ENCODE data around the gene PIAS1. TPM values are rescaled to one million over a fixed set of nuclear protein-coding genes. Genes with fewer than 3 reads are reported as not detected.

PIAS1 gene
- total and polyA plus RNA-seq, 9 of the 15 experiments (the other 6 are each of a cell fraction or from before 2014, with no cell fraction given), result 18.0 to 59.1 (median 28.5) TPM

DNA sequence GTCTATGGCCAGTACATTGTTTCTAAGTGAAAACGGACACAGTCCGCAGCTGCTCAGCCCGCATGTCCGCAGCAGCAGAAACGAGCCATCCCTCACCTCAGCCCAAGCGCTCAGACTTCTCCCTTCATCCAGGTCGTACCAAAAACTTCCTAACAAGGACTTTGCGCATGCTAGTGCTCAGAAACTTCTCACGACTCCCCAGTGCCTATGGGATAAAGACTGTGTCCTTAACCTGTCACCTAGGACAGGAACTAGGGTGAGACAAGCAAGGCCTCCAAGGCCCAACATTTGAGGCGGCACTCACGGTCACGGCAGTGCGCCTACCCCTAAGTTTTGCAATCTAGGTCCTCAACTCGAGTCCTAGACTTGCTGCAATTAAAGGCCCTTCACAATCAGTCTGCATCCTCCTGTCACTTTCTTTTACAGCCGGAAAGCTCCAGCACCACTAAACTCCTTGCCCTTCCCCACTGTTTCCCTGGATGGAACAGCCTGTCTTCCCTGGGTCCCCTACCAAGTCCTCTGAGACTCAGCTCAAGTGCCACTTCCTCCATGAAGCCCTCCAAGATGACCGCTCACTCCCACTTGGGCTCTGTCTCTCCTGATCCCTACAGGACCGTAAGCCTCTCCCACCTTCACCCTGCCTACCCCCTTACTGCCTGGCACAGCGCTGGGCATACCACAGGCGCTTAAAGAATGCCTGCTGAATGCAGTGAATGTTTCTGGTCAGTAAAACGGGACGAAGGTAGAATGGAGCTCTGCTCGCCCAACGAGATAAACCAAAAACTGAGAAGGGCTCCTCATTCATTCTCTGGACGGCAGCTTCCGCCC, 174.2 kb downstream of the PIAS1 start (continued):
- TF ChIP-seq L3MBTL2 (IDR thresholded peaks at IDR 0.05) (0 out of 2 replicates have a peak, but pooled peaks have one; percentile 16), GABPA (tag; conservative IDR thresholded peaks at IDR 0.05; ENCODE audit: low read depth) (no peak), MBD2 (IDR thresholded peaks at IDR 0.05; ENCODE audit: borderline replicate concordance, low read depth) (no peak), TSC22D4 (tag; IDR thresholded peaks at IDR 0.05) (no peak), ZNF707 (CRISPR knock-in tag; conservative IDR thresholded peaks at IDR 0.05) (no peak), U2AF2 (optimal IDR thresholded peaks at IDR 0.05; ENCODE audit: low read depth, low read length) (no peak), GATAD2A (IDR thresholded peaks at IDR 0.05) (no peak), SMARCE1 (IDR thresholded peaks at IDR 0.05) (no peak), CHD1 (IDR thresholded peaks at IDR 0.05; ENCODE audit: low read length) (peak; percentile 30), SMARCA5 (IDR thresholded peaks at IDR 0.05) (peak; percentile 98)
- TF ChIP-seq, protein P1, sequence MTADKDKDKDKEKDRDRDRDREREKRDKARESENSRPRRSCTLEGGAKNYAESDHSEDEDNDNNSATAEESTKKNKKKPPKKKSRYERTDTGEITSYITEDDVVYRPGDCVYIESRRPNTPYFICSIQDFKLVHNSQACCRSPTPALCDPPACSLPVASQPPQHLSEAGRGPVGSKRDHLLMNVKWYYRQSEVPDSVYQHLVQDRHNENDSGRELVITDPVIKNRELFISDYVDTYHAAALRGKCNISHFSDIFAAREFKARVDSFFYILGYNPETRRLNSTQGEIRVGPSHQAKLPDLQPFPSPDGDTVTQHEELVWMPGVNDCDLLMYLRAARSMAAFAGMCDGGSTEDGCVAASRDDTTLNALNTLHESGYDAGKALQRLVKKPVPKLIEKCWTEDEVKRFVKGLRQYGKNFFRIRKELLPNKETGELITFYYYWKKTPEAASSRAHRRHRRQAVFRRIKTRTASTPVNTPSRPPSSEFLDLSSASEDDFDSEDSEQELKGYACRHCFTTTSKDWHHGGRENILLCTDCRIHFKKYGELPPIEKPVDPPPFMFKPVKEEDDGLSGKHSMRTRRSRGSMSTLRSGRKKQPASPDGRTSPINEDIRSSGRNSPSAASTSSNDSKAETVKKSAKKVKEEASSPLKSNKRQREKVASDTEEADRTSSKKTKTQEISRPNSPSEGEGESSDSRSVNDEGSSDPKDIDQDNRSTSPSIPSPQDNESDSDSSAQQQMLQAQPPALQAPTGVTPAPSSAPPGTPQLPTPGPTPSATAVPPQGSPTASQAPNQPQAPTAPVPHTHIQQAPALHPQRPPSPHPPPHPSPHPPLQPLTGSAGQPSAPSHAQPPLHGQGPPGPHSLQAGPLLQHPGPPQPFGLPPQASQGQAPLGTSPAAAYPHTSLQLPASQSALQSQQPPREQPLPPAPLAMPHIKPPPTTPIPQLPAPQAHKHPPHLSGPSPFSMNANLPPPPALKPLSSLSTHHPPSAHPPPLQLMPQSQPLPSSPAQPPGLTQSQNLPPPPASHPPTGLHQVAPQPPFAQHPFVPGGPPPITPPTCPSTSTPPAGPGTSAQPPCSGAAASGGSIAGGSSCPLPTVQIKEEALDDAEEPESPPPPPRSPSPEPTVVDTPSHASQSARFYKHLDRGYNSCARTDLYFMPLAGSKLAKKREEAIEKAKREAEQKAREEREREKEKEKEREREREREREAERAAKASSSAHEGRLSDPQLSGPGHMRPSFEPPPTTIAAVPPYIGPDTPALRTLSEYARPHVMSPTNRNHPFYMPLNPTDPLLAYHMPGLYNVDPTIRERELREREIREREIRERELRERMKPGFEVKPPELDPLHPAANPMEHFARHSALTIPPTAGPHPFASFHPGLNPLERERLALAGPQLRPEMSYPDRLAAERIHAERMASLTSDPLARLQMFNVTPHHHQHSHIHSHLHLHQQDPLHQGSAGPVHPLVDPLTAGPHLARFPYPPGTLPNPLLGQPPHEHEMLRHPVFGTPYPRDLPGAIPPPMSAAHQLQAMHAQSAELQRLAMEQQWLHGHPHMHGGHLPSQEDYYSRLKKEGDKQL (CRISPR knock-in tag; IDR thresholded peaks at IDR 0.05; ENCODE audit: borderline replicate concordance), result no peak
- TF ChIP-seq, protein P2, sequence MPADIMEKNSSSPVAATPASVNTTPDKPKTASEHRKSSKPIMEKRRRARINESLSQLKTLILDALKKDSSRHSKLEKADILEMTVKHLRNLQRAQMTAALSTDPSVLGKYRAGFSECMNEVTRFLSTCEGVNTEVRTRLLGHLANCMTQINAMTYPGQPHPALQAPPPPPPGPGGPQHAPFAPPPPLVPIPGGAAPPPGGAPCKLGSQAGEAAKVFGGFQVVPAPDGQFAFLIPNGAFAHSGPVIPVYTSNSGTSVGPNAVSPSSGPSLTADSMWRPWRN (IDR thresholded peaks at IDR 0.05; ENCODE audit: low read depth), result no peak
- TF ChIP-seq, protein P3, sequence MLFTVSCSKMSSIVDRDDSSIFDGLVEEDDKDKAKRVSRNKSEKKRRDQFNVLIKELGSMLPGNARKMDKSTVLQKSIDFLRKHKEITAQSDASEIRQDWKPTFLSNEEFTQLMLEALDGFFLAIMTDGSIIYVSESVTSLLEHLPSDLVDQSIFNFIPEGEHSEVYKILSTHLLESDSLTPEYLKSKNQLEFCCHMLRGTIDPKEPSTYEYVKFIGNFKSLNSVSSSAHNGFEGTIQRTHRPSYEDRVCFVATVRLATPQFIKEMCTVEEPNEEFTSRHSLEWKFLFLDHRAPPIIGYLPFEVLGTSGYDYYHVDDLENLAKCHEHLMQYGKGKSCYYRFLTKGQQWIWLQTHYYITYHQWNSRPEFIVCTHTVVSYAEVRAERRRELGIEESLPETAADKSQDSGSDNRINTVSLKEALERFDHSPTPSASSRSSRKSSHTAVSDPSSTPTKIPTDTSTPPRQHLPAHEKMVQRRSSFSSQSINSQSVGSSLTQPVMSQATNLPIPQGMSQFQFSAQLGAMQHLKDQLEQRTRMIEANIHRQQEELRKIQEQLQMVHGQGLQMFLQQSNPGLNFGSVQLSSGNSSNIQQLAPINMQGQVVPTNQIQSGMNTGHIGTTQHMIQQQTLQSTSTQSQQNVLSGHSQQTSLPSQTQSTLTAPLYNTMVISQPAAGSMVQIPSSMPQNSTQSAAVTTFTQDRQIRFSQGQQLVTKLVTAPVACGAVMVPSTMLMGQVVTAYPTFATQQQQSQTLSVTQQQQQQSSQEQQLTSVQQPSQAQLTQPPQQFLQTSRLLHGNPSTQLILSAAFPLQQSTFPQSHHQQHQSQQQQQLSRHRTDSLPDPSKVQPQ (CRISPR knock-in tag; IDR thresholded peaks at IDR 0.05; ENCODE audit: borderline replicate concordance), result no peak
- TF ChIP-seq, protein P4, sequence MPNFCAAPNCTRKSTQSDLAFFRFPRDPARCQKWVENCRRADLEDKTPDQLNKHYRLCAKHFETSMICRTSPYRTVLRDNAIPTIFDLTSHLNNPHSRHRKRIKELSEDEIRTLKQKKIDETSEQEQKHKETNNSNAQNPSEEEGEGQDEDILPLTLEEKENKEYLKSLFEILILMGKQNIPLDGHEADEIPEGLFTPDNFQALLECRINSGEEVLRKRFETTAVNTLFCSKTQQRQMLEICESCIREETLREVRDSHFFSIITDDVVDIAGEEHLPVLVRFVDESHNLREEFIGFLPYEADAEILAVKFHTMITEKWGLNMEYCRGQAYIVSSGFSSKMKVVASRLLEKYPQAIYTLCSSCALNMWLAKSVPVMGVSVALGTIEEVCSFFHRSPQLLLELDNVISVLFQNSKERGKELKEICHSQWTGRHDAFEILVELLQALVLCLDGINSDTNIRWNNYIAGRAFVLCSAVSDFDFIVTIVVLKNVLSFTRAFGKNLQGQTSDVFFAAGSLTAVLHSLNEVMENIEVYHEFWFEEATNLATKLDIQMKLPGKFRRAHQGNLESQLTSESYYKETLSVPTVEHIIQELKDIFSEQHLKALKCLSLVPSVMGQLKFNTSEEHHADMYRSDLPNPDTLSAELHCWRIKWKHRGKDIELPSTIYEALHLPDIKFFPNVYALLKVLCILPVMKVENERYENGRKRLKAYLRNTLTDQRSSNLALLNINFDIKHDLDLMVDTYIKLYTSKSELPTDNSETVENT (CRISPR knock-in tag; IDR thresholded peaks at IDR 0.05), result no peak
- TF ChIP-seq, protein P5, sequence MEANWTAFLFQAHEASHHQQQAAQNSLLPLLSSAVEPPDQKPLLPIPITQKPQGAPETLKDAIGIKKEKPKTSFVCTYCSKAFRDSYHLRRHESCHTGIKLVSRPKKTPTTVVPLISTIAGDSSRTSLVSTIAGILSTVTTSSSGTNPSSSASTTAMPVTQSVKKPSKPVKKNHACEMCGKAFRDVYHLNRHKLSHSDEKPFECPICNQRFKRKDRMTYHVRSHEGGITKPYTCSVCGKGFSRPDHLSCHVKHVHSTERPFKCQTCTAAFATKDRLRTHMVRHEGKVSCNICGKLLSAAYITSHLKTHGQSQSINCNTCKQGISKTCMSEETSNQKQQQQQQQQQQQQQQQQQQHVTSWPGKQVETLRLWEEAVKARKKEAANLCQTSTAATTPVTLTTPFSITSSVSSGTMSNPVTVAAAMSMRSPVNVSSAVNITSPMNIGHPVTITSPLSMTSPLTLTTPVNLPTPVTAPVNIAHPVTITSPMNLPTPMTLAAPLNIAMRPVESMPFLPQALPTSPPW (CRISPR knock-in tag; IDR thresholded peaks at IDR 0.05), result no peak

All from K562 (cell line).